Transverse colon (tissue), 4 donors: ENCODE results near the gene BACE2.

ENCODE experiments used
- EP300 ChIP-seq: sonication (generic); formaldehyde crosslinking; IDR thresholded peaks from one replicate; pipeline ENCODE4 v1.6.1; 2017; ENCODE audit warnings: antibody characterized with exemption, low read depth
- POLR2A ChIP-seq: fragments of 450-650 bp; IDR thresholded peaks from one replicate; pipeline ENCODE4 v1.6.1; 2016; ENCODE audit warnings: antibody characterized with exemption, mild to moderate bottlenecking, moderate library complexity
- POLR2AphosphoS5 ChIP-seq, 3 donors: sonication (generic); formaldehyde crosslinking; IDR thresholded peaks; one replicate each; pipeline ENCODE4 v1.6.1; 2016; ENCODE audit warnings: antibody characterized with exemption in 3 of 3
- TF ChIP-seq, protein P1 (sequence below), 5 experiments: fragments of 200-600 bp in 3 of 5; fragments of 450-650 bp in 2 of 5; sonication (generic) in 3 of 5; IDR thresholded peaks; 1 replicate in 2 of 5; 2 replicates in 3 of 5; pipeline ENCODE4 v1.5.1; 2016 to 2017; ENCODE audit warnings: antibody characterized with exemption in 5 of 5, inconsistent platforms in 3 of 5, mild to moderate bottlenecking in 2 of 5, moderate library complexity in 1 of 5

DNA sequence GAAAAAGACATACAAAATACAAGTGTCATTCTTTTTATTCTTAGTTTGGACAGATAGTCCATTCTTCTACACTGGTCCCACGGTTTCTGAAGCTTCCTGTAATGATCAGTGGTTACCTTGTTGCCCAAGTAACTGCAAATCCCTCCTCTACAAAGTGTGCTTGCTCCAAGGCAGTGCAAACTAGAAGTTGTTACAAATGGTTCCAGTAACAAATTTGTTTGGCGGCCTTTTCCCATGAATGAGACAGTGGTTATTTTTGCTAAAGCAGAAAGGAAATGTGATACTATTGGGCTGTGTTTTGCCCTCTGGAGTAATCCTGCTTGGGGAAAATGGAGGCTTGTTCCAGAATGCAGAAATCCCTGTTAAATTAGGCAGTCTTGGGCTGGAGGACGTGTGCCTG is 8.9 kb downstream of the BACE2 start:
- TF ChIP-seq, protein P1, sequence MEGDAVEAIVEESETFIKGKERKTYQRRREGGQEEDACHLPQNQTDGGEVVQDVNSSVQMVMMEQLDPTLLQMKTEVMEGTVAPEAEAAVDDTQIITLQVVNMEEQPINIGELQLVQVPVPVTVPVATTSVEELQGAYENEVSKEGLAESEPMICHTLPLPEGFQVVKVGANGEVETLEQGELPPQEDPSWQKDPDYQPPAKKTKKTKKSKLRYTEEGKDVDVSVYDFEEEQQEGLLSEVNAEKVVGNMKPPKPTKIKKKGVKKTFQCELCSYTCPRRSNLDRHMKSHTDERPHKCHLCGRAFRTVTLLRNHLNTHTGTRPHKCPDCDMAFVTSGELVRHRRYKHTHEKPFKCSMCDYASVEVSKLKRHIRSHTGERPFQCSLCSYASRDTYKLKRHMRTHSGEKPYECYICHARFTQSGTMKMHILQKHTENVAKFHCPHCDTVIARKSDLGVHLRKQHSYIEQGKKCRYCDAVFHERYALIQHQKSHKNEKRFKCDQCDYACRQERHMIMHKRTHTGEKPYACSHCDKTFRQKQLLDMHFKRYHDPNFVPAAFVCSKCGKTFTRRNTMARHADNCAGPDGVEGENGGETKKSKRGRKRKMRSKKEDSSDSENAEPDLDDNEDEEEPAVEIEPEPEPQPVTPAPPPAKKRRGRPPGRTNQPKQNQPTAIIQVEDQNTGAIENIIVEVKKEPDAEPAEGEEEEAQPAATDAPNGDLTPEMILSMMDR (IDR thresholded peaks at IDR 0.05), result no peak
- no peak for TF ChIP-seq POLR2A
- no peak for TF ChIP-seq POLR2AphosphoS5 (IDR thresholded peaks at IDR 0.05)
- TF ChIP-seq EP300, result no peak
